HepG2 (cell line): ENCODE data around the gene ENDOU. TPM values are rescaled to one million over a fixed set of nuclear protein-coding genes. Genes with fewer than 3 reads are reported as not detected.

Experiments
- ATAC-seq: fragments of 200-7000 bp; cut with Tn5 transposase; 3 replicates; pipeline ENCODE4 v1.9.1; 2020; ENCODE audit warnings: mild to moderate bottlenecking, moderate library complexity
- BruUV-seq: library from RNA; stranded (reverse); fragments of 400-500 nt; replicated peaks from 2 replicates; lab custom pipeline; 2021; lab: Mats Ljungman, UMichigan
- CTCF ChIA-PET: fragments of 300-600 bp; formaldehyde crosslinking; extraction: SDS; loops from one replicate; lab custom pipeline; 2021; ENCODE audit warnings: low total read pairs, inconsistent platforms, low intra/inter-chr PET ratio; lab: Yijun Ruan, JAX
- POLR2A ChIA-PET: fragments of 350-600 bp; sonication (Branson Sonifier 250); formaldehyde crosslinking; loops from one replicate; lab custom pipeline; 2020; ENCODE audit warnings: antibody characterized with exemption, inconsistent platforms; lab: Yijun Ruan, JAX
- DNase-seq: peaks from one replicate; pipeline ENCODE4 v3.0.0-alpha.2; 2015; ENCODE audit warnings: low spot score
- FAIRE-seq: peaks from 3 replicates; lab custom pipeline; 2011; peaks lifted over from hg19 to GRCh38; lab: Jason Lieb, UNC
- H2AFZ ChIP-seq: one replicate; pipeline ENCODE4 v1.6.1; 2011; ENCODE audit warnings: low read length, inconsistent platforms
- H3K27ac ChIP-seq: fragments of 300-600 bp; 3 replicates; pipeline ENCODE4 v1.8.0; 2011; ENCODE audit warnings: mixed run types, mild to moderate bottlenecking, mixed read lengths, low read length, inconsistent platforms; ENCODE audit not compliant: insufficient read depth; ENCODE audit errors: extremely low read length
- H3K27me3 ChIP-seq, 2 experiments: fragments of 200-600 bp in 1 of 2; 2 replicates in 1 of 2; 3 replicates in 1 of 2; pipeline versions ENCODE4 v1.6.0 to v1.8.0; 2011; ENCODE audit warnings: low read length in 2 of 2, mild to moderate bottlenecking in 2 of 2, moderate library complexity in 2 of 2, inconsistent platforms in 1 of 2; ENCODE audit not compliant: insufficient read depth in 2 of 2, control insufficient read depth in 1 of 2
- H3K36me3 ChIP-seq, 2 experiments: fragments of 200-600 bp in 1 of 2; replicated peaks in 1 of 2; 2 replicates in 1 of 2; 3 replicates in 1 of 2; pipeline versions ENCODE4 v1.5.1 to v1.8.0; 2011; ENCODE audit warnings: low read length in 2 of 2, inconsistent platforms in 1 of 2; ENCODE audit not compliant: insufficient read depth in 2 of 2, control insufficient read depth in 1 of 2
- H3K4me1 ChIP-seq: 2 replicates; pipeline ENCODE4 v1.5.1; 2012; ENCODE audit warnings: low read length, inconsistent platforms; ENCODE audit not compliant: insufficient read depth
- H3K4me2 ChIP-seq: 2 replicates; pipeline ENCODE4 v1.6.0; 2011; ENCODE audit warnings: low read depth, low read length, inconsistent platforms
- H3K4me3 ChIP-seq, 3 experiments: fragments of 200-600 bp in 1 of 3; sonication (generic), shearing (Covaris generic) in 1 of 3; replicated peaks in 1 of 3; 2 replicates each; pipeline ENCODE4 v1.5.1; 2011 to 2016; ENCODE audit warnings: low read length in 3 of 3, inconsistent platforms in 2 of 3, low read depth in 2 of 3, mild to moderate bottlenecking in 2 of 3, control low read depth in 1 of 3, mixed read lengths in 1 of 3; ENCODE audit not compliant: insufficient read depth in 1 of 3
- H3K79me2 ChIP-seq: one replicate; pipeline ENCODE4 v1.6.1; 2011; ENCODE audit warnings: low read length, inconsistent platforms; ENCODE audit not compliant: insufficient read depth
- H3K9ac ChIP-seq: 2 replicates; pipeline ENCODE4 v1.6.0; 2011; ENCODE audit warnings: mild to moderate bottlenecking, low read depth, low read length, inconsistent platforms; ENCODE audit not compliant: insufficient read depth
- H3K9me3 ChIP-seq: 2 replicates; pipeline ENCODE4 v1.5.1; 2012; ENCODE audit warnings: mild to moderate bottlenecking, low read length
- H4K20me1 ChIP-seq: 2 replicates; pipeline ENCODE4 v1.6.0; 2011; ENCODE audit warnings: inconsistent platforms, mild to moderate bottlenecking, low read length, moderate library complexity; ENCODE audit not compliant: insufficient read depth
- FOXC1 ChIP-seq: sonication (generic); formaldehyde crosslinking; IDR thresholded peaks from 2 replicates; pipeline ENCODE4 v1.8.0; 2022; ENCODE audit warnings: mild to moderate bottlenecking, missing genetic modification reagents, borderline replicate concordance
- MXD4 ChIP-seq: IDR thresholded peaks from 2 replicates; pipeline ENCODE4 v1.6.1; 2016; ENCODE audit warnings: mild to moderate bottlenecking, missing biosample characterization, missing genetic modification reagents
- SMAD3 ChIP-seq: sonication (generic); formaldehyde crosslinking; IDR thresholded peaks from 2 replicates; pipeline ENCODE4 v1.4.0; 2020; ENCODE audit warnings: missing genetic modification reagents
- SMARCC2 ChIP-seq: fragments of 450-650 bp; IDR thresholded peaks from 2 replicates; pipeline ENCODE4 v1.6.1; 2017; ENCODE audit warnings: antibody characterized with exemption, mild to moderate bottlenecking
- SRSF4 ChIP-seq: fragments of 200-400 bp; formaldehyde crosslinking; IDR thresholded peaks from one replicate; pipeline ENCODE4 v1.6.1; 2018; ENCODE audit warnings: mild to moderate bottlenecking, low read depth, low read length, moderate library complexity; ENCODE audit not compliant: poor library complexity, severe bottlenecking
- TSC22D2 ChIP-seq: sonication (generic); formaldehyde crosslinking; IDR thresholded peaks from 2 replicates; pipeline ENCODE4 v1.5.1; 2020; ENCODE audit warnings: missing genetic modification reagents, mild to moderate bottlenecking, borderline replicate concordance
- U2AF1 ChIP-seq: fragments of 200-400 bp; formaldehyde crosslinking; optimal IDR thresholded peaks from 2 replicates; pipeline ENCODE3; 2017; ENCODE audit warnings: mild to moderate bottlenecking, low read depth, low read length
- ZBTB7A ChIP-seq: sonication (generic); formaldehyde crosslinking; IDR thresholded peaks from 2 replicates; pipeline ENCODE4 v1.8.0; 2022; ENCODE audit warnings: mild to moderate bottlenecking, missing genetic modification reagents
- ZNF124 ChIP-seq: sonication (generic); formaldehyde crosslinking; IDR thresholded peaks from 2 replicates; pipeline ENCODE4 v1.4.0; 2020; ENCODE audit warnings: missing genetic modification reagents
- ZNF251 ChIP-seq: sonication (generic); formaldehyde crosslinking; IDR thresholded peaks from 2 replicates; pipeline ENCODE4 v1.9.0; 2021; ENCODE audit warnings: mild to moderate bottlenecking, missing genetic modification reagents
- ZNF558 ChIP-seq: sonication (generic); formaldehyde crosslinking; IDR thresholded peaks from 2 replicates; pipeline ENCODE4 v1.9.0; 2022; ENCODE audit warnings: mild to moderate bottlenecking, missing genetic modification reagents, borderline replicate concordance
- ZNF746 ChIP-seq: sonication (generic); formaldehyde crosslinking; IDR thresholded peaks from 2 replicates; pipeline ENCODE4 v1.8.0; 2022; ENCODE audit warnings: mild to moderate bottlenecking, missing genetic modification reagents
- ZNF788 ChIP-seq: sonication (generic); formaldehyde crosslinking; IDR thresholded peaks from 2 replicates; pipeline ENCODE4 v1.5.0; 2020; ENCODE audit warnings: mild to moderate bottlenecking, missing genetic modification reagents, borderline replicate concordance
- WGBS: methylation state at CpG from one replicate; pipeline ENCODE4 v1.1.6; 2017; ENCODE audit warnings: low lambda C conversion rate; 5-methylcytosine and 5-hydroxymethylcytosine counted together
- in situ Hi-C: cut with HindIII; loops from 2 replicates; pipeline ENCODE4 v1.10.0; 2017; ENCODE audit warnings: low pct_unique_long_range_greater_than_20kb; ENCODE audit not compliant: extremely low pct_ligation_motif_present
- intact Hi-C: fragments of 100-400 bp; cut with micrococcal nuclease; formaldehyde crosslinking; loops from one replicate; pipeline ENCODE4 v1.10.0; 2022; ENCODE audit not compliant: unreplicated experiment
- polyA plus RNA-seq, 8 experiments: library from polyadenylated mRNA; depleted of rRNA in 3 of 8; stranded (reverse) in 7 of 8; unstranded in 1 of 8; fragments of >200 nt; fragmentation: Illumina TruSeq in 4 of 8; extraction: Trizol in 4 of 8; gene quantifications; 2 replicates each; pipeline versions ENCODE4 v1.2.1 to v1.2.3, GENCODE V29; 2011 to 2016; ENCODE audit warnings: low read depth in 4 of 8, missing spikeins in 1 of 8, mixed read lengths in 1 of 8; ENCODE audit not compliant: insufficient read depth in 1 of 8
- total RNA-seq, 5 experiments: library from RNA; depleted of rRNA; stranded (reverse); fragments of >200 nt; fragmentation: Illumina TruSeq; extraction: Trizol; gene quantifications; 2 replicates each; pipeline ENCODE4 v1.2.3, GENCODE V29; 2016; ENCODE audit warnings: low read depth in 1 of 5
- TF ChIP-seq, protein P1 (sequence below): sonication (generic); formaldehyde crosslinking; IDR thresholded peaks from 2 replicates; pipeline ENCODE4 v1.8.1; 2023; ENCODE audit warnings: mild to moderate bottlenecking, missing genetic modification reagents, borderline replicate concordance
- TF ChIP-seq, protein P2 (sequence below): sonication (generic); formaldehyde crosslinking; IDR thresholded peaks from 2 replicates; pipeline ENCODE4 v1.8.1; 2023; ENCODE audit warnings: missing genetic modification reagents, mild to moderate bottlenecking, borderline replicate concordance
- TF ChIP-seq, protein P3 (sequence below): sonication (generic); formaldehyde crosslinking; IDR thresholded peaks from 2 replicates; pipeline ENCODE4 v1.4.0; 2020; ENCODE audit warnings: mild to moderate bottlenecking, missing genetic modification reagents, borderline replicate concordance
- TF ChIP-seq, protein P4 (sequence below): sonication (generic); formaldehyde crosslinking; IDR thresholded peaks from 2 replicates; pipeline ENCODE4 v1.4.0; 2020; ENCODE audit warnings: missing genetic modification reagents

The ENDOU gene
- total and polyA plus RNA-seq, 2 of the 13 experiments (the other 11 are each of a cell fraction or from before 2014, with no cell fraction given): not detected

DNA sequence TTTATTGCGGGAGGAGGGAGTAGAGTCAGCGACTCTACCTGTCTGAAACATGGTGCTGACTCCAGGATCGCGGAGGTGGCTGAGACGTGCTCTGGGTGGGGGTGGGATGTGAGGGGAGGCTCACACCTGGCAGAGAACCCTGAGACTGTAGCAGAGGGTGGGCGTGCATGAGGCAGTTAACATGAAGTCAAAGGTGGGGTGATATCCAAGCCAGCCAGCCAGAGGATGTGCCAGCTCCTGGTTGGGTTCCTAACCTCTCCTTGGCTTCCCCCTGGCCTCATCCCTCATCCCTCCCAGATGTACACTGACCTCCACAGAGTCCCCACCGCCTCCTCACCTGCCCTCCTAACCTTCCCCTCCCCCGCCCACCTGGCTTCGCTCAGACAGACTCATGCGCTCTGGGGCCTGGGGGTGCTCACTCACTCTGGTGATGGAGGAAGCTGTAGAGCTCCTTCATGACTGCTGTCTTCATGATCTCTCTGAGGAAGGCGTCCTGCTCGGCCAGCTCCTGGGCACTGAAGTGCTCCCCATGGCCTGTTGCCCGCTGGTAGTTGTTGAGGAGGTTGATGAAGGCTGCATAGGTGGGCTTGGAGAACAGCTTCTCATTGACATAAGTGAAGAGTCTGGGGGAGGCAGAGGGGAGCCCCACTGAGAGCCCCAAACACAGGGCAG, 9.3 kb downstream of the ENDOU start:
- no peaks in the 10 kb centered on the region for H3K79me2 ChIP-seq
- POLR2A ChIA-PET: no interaction called here
- H3K4me1 ChIP-seq: peaks cover 12% of the 10 kb centered on the region
- no peaks in the 10 kb centered on the region; a peak in 1 of 5 replicates for H3K27me3 ChIP-seq
- CTCF ChIA-PET: interaction anchor here (1.2 to 3.9 kb wide), 6 partner anchors 26 to 122 kb away, joined by 3 to 56 read pairs (median 6); no protein-coding TSS in a partner anchor
- H3K27ac ChIP-seq: no peak overlapping the region
- FAIRE-seq (no peak), DNase-seq (no peak), ATAC-seq (no peak)
- no TSS peak for BruUV-seq
- H3K4me2 ChIP-seq: no peak overlapping the region
- in situ Hi-C loops: loop anchor here (5.0 kb wide), 1 partner anchor 121 kb away; no protein-coding TSS in a partner anchor
- TF ChIP-seq ZBTB7A (CRISPR knock-in tag) (no peak), ZNF788 (no peak), SMAD3 (CRISPR knock-in tag) (no peak), SRSF4 (no peak), ZNF746 (CRISPR knock-in tag) (no peak), U2AF1 (no peak), TSC22D2 (CRISPR knock-in tag) (no peak), MXD4 (CRISPR knock-in tag) (no peak), SMARCC2 (no peak), FOXC1 (CRISPR knock-in tag) (no peak), ZNF124 (no peak), ZNF251 (no peak), ZNF558 (CRISPR knock-in tag) (no peak)
- TF ChIP-seq, protein P1, sequence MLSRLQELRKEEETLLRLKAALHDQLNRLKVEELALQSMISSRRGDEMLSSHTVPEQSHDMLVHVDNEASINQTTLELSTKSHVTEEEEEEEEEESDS: no peak
- TF ChIP-seq, protein P2, sequence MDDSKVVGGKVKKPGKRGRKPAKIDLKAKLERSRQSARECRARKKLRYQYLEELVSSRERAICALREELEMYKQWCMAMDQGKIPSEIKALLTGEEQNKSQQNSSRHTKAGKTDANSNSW (CRISPR knock-in tag): no peak
- TF ChIP-seq, protein P3, sequence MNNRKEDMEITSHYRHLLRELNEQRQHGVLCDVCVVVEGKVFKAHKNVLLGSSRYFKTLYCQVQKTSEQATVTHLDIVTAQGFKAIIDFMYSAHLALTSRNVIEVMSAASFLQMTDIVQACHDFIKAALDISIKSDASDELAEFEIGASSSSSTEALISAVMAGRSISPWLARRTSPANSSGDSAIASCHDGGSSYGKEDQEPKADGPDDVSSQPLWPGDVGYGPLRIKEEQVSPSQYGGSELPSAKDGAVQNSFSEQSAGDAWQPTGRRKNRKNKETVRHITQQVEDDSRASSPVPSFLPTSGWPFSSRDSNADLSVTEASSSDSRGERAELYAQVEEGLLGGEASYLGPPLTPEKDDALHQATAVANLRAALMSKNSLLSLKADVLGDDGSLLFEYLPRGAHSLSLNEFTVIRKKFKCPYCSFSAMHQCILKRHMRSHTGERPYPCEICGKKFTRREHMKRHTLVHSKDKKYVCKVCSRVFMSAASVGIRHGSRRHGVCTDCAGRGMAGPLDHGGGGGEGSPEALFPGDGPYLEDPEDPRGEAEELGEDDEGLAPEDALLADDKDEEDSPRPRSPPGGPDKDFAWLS: no peak
- TF ChIP-seq, protein P4, sequence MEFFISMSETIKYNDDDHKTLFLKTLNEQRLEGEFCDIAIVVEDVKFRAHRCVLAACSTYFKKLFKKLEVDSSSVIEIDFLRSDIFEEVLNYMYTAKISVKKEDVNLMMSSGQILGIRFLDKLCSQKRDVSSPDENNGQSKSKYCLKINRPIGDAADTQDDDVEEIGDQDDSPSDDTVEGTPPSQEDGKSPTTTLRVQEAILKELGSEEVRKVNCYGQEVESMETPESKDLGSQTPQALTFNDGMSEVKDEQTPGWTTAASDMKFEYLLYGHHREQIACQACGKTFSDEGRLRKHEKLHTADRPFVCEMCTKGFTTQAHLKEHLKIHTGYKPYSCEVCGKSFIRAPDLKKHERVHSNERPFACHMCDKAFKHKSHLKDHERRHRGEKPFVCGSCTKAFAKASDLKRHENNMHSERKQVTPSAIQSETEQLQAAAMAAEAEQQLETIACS (CRISPR knock-in tag): no peak
- no peaks in the 10 kb centered on the region for H3K36me3 ChIP-seq
- H2AFZ ChIP-seq: no peak overlapping the region
- H4K20me1 ChIP-seq: no peaks in the 10 kb centered on the region
- intact Hi-C loops: loop anchor here (1.0 kb wide), 2 partner anchors 63 to 122 kb away; no protein-coding TSS in a partner anchor
- no peaks in the 10 kb centered on the region for H3K9me3 ChIP-seq
- no peak overlapping the region for H3K9ac ChIP-seq
- WGBS: 74% methylated on average over 11 of the region's 13 CpGs
- no peak overlapping the region for H3K4me3 ChIP-seq
